Measurements from ENCODE around the gene PARD3B. TPM values are rescaled to one million over a fixed set of nuclear protein-coding genes. Genes with fewer than 3 reads are reported as not detected.

PARD3B gene
- total RNA-seq, 1 donor from 2014 or later: 23.8 TPM

DNA sequence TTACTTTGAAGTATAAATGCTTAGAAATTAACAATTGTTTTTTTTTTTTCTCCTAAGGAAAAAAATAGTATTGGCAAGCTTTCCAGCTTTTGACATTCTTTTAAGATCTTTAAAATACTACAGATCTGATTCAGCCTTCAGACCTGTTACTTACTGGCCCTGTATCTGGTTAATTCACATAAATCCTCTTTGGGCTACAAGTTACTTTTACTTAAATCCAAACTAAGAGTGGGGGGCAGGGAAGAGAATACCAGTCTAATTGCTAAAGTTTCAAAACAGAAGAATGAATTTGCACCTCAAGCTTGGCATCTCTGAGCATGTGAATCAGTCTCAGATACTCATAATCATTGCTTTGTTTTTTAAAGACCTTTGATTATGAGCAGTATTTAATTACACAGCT lies 386.3 kb downstream of the PARD3B start:
- Histone ChIP-seq H3K4me3 (no peak overlapping the region), H3K27ac (no peak overlapping the region), H3K4me1 (no peaks in the 10 kb centered on the region), H3K36me3 (no peaks in the 10 kb centered on the region), H3K9me3 (no peaks in the 10 kb centered on the region), H3K27me3 (ENCODE audit: low read depth) (no peaks in the 10 kb centered on the region)
- ATAC-seq (no peak), DNase-seq (no peak)
- TF ChIP-seq, protein P1, sequence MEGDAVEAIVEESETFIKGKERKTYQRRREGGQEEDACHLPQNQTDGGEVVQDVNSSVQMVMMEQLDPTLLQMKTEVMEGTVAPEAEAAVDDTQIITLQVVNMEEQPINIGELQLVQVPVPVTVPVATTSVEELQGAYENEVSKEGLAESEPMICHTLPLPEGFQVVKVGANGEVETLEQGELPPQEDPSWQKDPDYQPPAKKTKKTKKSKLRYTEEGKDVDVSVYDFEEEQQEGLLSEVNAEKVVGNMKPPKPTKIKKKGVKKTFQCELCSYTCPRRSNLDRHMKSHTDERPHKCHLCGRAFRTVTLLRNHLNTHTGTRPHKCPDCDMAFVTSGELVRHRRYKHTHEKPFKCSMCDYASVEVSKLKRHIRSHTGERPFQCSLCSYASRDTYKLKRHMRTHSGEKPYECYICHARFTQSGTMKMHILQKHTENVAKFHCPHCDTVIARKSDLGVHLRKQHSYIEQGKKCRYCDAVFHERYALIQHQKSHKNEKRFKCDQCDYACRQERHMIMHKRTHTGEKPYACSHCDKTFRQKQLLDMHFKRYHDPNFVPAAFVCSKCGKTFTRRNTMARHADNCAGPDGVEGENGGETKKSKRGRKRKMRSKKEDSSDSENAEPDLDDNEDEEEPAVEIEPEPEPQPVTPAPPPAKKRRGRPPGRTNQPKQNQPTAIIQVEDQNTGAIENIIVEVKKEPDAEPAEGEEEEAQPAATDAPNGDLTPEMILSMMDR (IDR thresholded peaks at IDR 0.05): no peak
- intact Hi-C loops (cut with DNase I): no loop called here

DNA sequence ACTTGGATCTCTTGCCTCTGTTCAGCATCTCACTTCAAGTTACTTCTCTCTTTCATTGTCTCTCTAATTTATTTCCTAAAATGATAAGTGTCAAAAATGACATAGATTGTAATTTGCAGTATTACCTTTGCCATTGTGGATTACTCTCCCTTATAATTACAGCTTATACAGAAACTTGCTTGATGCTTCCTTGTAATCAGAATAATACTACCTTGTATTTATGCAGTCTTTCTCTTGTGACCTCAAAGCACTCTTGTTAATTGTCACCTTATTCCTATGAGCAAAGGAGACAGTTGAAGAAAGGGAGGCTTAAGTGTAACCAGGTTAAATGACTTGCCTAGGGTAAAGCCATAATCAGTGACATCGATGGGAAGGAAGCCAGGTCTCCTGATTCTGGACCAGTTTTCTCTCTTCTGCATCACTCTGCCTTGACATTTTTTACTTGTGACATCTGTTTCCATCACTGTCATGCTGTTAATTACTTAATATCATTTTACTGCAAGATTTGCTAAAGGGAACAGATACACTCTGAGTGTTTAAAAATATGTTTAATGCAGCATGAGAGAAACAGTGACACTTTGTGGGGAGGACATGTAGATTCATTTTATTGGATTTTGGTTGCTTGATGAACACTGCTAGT lies 388.6 kb downstream of the PARD3B start:
- Histone ChIP-seq H3K27me3 (ENCODE audit: low read depth) (no peaks in the 10 kb centered on the region), H3K36me3 (no peaks in the 10 kb centered on the region), H3K27ac (no peak overlapping the region), H3K9me3 (no peaks in the 10 kb centered on the region), H3K4me1 (no peaks in the 10 kb centered on the region), H3K4me3 (no peak overlapping the region)
- TF ChIP-seq, protein P1 (IDR thresholded peaks at IDR 0.05): no peak
- ATAC-seq (no peak), DNase-seq (no peak)
- intact Hi-C loops (cut with DNase I): no loop called here

DNA sequence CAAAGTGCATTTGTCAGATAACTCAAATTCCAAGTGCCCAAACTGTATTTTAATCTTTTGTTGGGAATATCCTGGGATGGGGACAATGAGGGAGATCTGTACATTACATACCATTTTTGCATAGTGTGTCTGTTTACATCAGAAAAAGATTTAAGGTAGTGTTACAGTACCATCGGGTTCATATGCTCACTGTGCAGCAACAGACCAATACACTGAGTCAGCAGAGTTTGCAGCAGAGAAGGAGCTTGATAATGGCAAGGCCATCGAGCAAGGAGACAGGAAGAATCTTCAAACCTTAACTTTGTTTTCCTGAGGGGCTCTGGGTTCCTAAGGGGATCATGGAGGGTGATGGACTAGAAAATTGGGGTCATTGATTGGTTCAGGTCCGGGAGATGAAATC lies 399.7 kb downstream of the PARD3B start:
- no peak for DNase-seq

DNA sequence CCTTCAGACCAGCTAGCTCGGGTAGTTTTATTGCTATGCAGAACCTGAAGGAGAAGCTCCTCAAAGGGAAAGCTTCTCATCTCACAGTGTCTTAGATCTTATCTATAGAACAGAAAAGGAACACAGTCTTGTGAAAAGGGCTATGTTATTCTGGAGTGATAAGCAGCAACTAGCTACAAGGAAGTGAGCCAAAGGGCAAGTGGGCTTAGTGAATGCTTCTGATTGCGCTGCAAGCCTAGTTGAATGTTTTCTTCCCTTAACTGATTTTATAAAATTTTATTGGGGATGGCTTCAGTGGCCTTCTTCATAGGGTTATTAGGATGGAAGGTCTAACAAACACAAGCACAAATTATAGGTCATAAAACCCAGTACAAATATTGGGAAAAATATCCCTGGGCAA lies 400.1 kb downstream of the PARD3B start:
- Histone ChIP-seq H3K4me3 (no peak overlapping the region), H3K36me3 (no peaks in the 10 kb centered on the region), H3K4me1 (no peaks in the 10 kb centered on the region), H3K9me3 (peaks cover 7% of the 10 kb centered on the region), H3K27ac (no peak overlapping the region), H3K27me3 (ENCODE audit: low read depth) (no peaks in the 10 kb centered on the region)
- ATAC-seq (no peak), DNase-seq (no peak)
- TF ChIP-seq, protein P1 (IDR thresholded peaks at IDR 0.05): no peak
- intact Hi-C loops (cut with DNase I): no loop called here

More for the DNA sequence above, 399.7 kb downstream of the PARD3B start:
- Histone ChIP-seq H3K9me3 (peaks cover 7% of the 10 kb centered on the region), H3K27me3 (ENCODE audit: low read depth) (no peaks in the 10 kb centered on the region), H3K4me3 (no peak overlapping the region), H3K36me3 (no peaks in the 10 kb centered on the region), H3K4me1 (no peaks in the 10 kb centered on the region), H3K27ac (no peak overlapping the region)
- TF ChIP-seq, protein P1 (IDR thresholded peaks at IDR 0.05): no peak
- intact Hi-C loops (cut with DNase I): no loop called here
- ATAC-seq: no peak

DNA sequence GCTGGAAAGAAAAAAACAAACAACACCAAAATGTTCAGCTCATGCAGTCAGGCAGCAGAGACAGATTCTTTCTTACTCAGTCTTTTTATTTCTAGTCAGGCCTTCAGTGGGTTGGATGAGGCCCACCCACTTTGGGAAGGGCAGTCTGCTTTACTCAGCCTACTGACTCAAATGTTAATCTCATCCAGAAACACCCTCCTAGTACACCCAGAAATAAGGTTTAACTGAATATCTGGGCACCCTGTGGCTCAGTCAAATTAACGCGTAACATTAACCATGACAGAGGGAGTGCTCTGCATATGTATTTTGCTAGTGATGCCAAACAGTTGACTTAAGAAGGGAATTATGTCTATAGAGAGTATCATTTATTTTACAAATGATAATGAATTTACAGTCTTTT lies 401.6 kb downstream of the PARD3B start:
- intact Hi-C loops (cut with DNase I): no loop called here
- H3K4me1 ChIP-seq: no peaks in the 10 kb centered on the region
- H3K27me3 ChIP-seq (ENCODE audit: low read depth): no peaks in the 10 kb centered on the region
- H3K9me3 ChIP-seq: peaks cover 7% of the 10 kb centered on the region
- ATAC-seq: no peak
- H3K27ac ChIP-seq: no peak overlapping the region
- TF ChIP-seq, protein P1 (IDR thresholded peaks at IDR 0.05): no peak
- DNase-seq: no peak
- H3K36me3 ChIP-seq: no peaks in the 10 kb centered on the region
- no peak overlapping the region for H3K4me3 ChIP-seq

Data from lower lobe of right lung (tissue), 2 donors.